GM18517 (cell line): Measurements from ENCODE around the gene CCT8L2.
"Not testable (repeated sequence)": the region's sequence is repeated elsewhere in the genome, so short reads cannot be mapped to it uniquely, and the experiment has no call there.

Experiments used
- ATAC-seq: cut with Tn5 transposase; IDR thresholded peaks from one replicate; pipeline ENCODE4 v1.9.1; 2021; ENCODE audit warnings: mild to moderate bottlenecking, moderate library complexity; ENCODE audit not compliant: unreplicated experiment

The CCT8L2 gene

DNA sequence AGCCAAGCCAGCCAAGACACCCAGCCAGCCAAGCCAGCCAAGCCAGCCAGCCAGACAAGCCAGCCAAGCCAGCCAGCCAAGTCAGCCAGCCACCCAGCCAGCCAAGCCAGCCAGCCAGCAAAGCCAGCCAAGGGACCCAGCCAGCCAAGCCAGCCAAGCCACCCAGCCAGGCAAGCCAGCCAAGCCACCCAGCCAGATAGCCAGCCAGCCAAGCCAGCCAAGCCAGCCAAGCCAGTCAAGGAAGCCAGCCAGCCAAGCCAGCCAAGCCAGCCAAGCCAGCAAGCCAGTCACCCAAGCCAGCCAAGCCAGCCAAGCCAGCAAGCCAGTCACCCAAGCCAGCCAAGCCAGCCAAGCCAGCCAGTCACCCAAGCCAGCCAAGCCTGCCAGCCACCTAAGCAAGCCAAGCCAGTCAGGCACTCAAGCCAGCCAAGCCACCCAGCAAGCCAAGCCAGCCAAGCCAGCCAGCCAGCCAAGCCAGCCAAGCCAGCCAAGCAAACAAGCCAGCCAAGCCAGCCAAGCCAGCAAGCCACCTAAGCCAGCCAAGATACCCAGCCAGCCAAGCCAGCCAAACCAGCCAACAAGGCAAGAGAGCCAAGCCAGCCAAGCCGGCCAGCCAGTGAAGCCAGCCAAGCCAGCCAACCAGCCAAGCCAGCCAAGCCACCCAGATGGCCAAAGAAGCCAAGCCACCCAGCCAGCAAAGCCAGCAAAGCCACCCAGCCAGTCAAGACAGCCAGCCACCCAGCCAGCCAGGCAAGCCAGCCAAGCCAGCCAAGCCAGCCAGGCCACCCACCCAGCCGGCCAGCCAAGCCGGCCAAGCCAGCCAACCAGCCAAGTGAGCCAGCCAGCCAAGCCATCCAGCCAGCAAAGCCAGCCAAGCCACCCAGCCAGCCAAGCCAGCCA lies 33.3 kb downstream of the CCT8L2 start:
- no peak for ATAC-seq

DNA sequence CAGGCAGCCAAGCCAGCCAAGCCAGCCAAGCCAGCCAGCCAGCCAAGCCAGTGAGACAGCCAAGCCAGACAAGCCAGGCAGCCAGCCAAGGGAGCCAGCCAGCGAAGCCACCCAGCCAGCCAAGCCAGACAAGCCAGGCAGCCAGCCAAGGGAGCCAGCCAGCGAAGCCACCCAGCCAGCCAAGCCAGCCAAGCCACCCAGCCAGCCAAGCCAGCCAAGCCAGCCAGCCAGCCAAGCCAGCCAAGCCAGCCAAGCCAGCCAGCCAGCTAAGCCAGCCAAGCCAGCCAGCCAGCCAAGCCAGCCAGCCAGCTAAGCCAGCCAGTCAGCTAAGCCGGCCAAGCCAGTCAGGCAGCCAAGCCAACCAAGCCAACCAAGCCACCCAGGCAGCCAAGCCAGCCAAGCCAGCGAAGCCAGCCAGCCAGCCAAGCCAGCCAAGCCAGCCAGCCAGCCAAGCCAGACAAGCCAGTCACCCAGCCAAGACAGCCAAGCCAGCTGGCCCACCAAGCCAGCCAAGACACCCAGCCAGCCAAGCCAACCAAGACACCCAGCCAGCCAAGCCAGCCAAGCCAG lies 34.1 kb downstream of the CCT8L2 start:
- not testable (repeated sequence) for ATAC-seq

GRCh38 chr22:16557511-16557910 lies 35.1 kb downstream of the CCT8L2 start:
- not testable (repeated sequence) for ATAC-seq

GRCh38 chr22:16555077-16555994 lies 37.3 kb downstream of the CCT8L2 start:
- not testable (repeated sequence) for ATAC-seq

DNA sequence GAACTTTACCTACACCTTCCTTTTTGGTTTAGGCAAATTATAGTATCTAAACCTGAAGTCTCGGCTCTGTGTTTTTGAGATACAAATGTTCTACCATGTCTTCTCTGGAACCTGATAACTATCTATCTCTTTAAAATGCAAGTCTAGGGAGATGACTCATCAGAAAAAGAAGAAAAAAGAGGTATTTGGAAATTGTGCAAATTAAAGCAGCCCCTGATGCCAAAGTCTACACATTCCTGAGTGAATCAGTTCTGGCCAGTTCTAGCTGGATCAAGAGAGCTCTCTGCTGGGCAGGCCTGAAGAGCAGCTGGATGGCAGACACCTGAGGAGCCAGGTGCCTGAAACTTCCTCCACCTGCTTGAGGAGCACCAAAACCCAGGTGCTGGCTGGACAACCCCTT lies 49.3 kb downstream of the CCT8L2 start:
- not testable (repeated sequence) for ATAC-seq
